Measurements from ENCODE around the gene ACOX1.
A peak's percentile ranks its signal among the peaks of the same experiment; 100 is the strongest.

ACOX1 gene

GRCh38 chr17:75919611-75920010 lies 59.4 kb downstream of the ACOX1 start:
- H3K79me2 ChIP-seq (ENCODE audit: insufficient read depth, low read length), result no peaks in the 10 kb centered on the region
- H3K9ac ChIP-seq (ENCODE audit: low read depth, low read length, poor library complexity, severe bottlenecking), result no peak overlapping the region
- H3K9me3 ChIP-seq (ENCODE audit: insufficient read depth, low read depth, low read length), result no peaks in the 10 kb centered on the region
- no peaks in the 10 kb centered on the region for H3F3A ChIP-seq (ENCODE audit: low read depth)
- no peaks in the 10 kb centered on the region for H3K9me2 ChIP-seq (replicated peaks; ENCODE audit: low read depth, low read length)
- H3K4me3 ChIP-seq (ENCODE audit: low read length, poor library complexity, severe bottlenecking), result no peak overlapping the region
- H3K4me2 ChIP-seq (ENCODE audit: low read depth, low read length, poor library complexity, severe bottlenecking), result no peak overlapping the region
- H4K20me1 ChIP-seq (ENCODE audit: insufficient read depth, low read length, poor library complexity, severe bottlenecking), result no peaks in the 10 kb centered on the region
- no peaks in the 10 kb centered on the region for H3K36me3 ChIP-seq (ENCODE audit: insufficient read depth, low read length)
- TF ChIP-seq EZH2phosphoT487 (IDR thresholded peaks at IDR 0.05; ENCODE audit: borderline replicate concordance) (no peak), CTCF (conservative IDR thresholded peaks at IDR 0.05; ENCODE audit: low read length) (no peak)
- no peak overlapping the region for H2AFZ ChIP-seq (ENCODE audit: low read length)
- H3K4me1 ChIP-seq (ENCODE audit: insufficient read depth, low read length, poor library complexity, severe bottlenecking), result peaks cover 14% of the 10 kb centered on the region
- H3K27me3 ChIP-seq (ENCODE audit: insufficient read depth, low read length, poor library complexity, severe bottlenecking), result no peaks in the 10 kb centered on the region

GRCh38 chr17:75917917-75918445 lies 61.0 kb downstream of the ACOX1 start:
- no peak overlapping the region for H2AFZ ChIP-seq (ENCODE audit: low read length)
- no peaks in the 10 kb centered on the region for H3F3A ChIP-seq (ENCODE audit: low read depth)
- H4K20me1 ChIP-seq (ENCODE audit: insufficient read depth, low read length, poor library complexity, severe bottlenecking), result no peaks in the 10 kb centered on the region
- H3K4me3 ChIP-seq (ENCODE audit: low read length, poor library complexity, severe bottlenecking), result no peak overlapping the region
- H3K27me3 ChIP-seq (ENCODE audit: insufficient read depth, low read length, poor library complexity, severe bottlenecking), result no peaks in the 10 kb centered on the region
- H3K4me1 ChIP-seq (ENCODE audit: insufficient read depth, low read length, poor library complexity, severe bottlenecking), result peaks cover 14% of the 10 kb centered on the region
- H3K9me3 ChIP-seq (ENCODE audit: insufficient read depth, low read depth, low read length), result no peaks in the 10 kb centered on the region
- no peak overlapping the region for H3K9ac ChIP-seq (ENCODE audit: low read depth, low read length, poor library complexity, severe bottlenecking)
- peak overlapping the region; percentile 14 for H3K4me2 ChIP-seq (ENCODE audit: low read depth, low read length, poor library complexity, severe bottlenecking)
- H3K36me3 ChIP-seq (ENCODE audit: insufficient read depth, low read length), result no peaks in the 10 kb centered on the region
- H3K79me2 ChIP-seq (ENCODE audit: insufficient read depth, low read length), result no peaks in the 10 kb centered on the region
- TF ChIP-seq EZH2phosphoT487 (IDR thresholded peaks at IDR 0.05; ENCODE audit: borderline replicate concordance) (no peak), CTCF (conservative IDR thresholded peaks at IDR 0.05; ENCODE audit: low read length) (no peak)
- no peaks in the 10 kb centered on the region for H3K9me2 ChIP-seq (replicated peaks; ENCODE audit: low read depth, low read length)

GRCh38 chr17:75917141-75917916 lies 61.6 kb downstream of the ACOX1 start:
- Histone ChIP-seq H3K4me2 (ENCODE audit: low read depth, low read length, poor library complexity, severe bottlenecking) (peak overlapping the region; percentile 14), H3K79me2 (ENCODE audit: insufficient read depth, low read length) (no peaks in the 10 kb centered on the region), H3K4me3 (ENCODE audit: low read length, poor library complexity, severe bottlenecking) (no peak overlapping the region), H3K36me3 (ENCODE audit: insufficient read depth, low read length) (no peaks in the 10 kb centered on the region), H3K9me2 (replicated peaks; ENCODE audit: low read depth, low read length) (no peaks in the 10 kb centered on the region), H2AFZ (ENCODE audit: low read length) (peak overlapping the region; percentile 28; the same call in 1 of the 2 replicates), H3K9me3 (ENCODE audit: insufficient read depth, low read depth, low read length) (no peaks in the 10 kb centered on the region), H3K27me3 (ENCODE audit: insufficient read depth, low read length, poor library complexity, severe bottlenecking) (no peaks in the 10 kb centered on the region), H3K4me1 (ENCODE audit: insufficient read depth, low read length, poor library complexity, severe bottlenecking) (peaks cover 11% of the 10 kb centered on the region), H3F3A (ENCODE audit: low read depth) (no peaks in the 10 kb centered on the region), H3K9ac (ENCODE audit: low read depth, low read length, poor library complexity, severe bottlenecking) (no peak overlapping the region), H4K20me1 (ENCODE audit: insufficient read depth, low read length, poor library complexity, severe bottlenecking) (no peaks in the 10 kb centered on the region)
- no peak for TF ChIP-seq EZH2phosphoT487 (IDR thresholded peaks at IDR 0.05; ENCODE audit: borderline replicate concordance)
- no peak for TF ChIP-seq CTCF (conservative IDR thresholded peaks at IDR 0.05; ENCODE audit: low read length)
